SK-N-SH (cell line): ENCODE measurements around the gene LSM10. TPM values are rescaled to one million over a fixed set of nuclear protein-coding genes. Genes with fewer than 3 reads are reported as not detected.

Experiments used
- CTCF ChIA-PET: fragments of 300-600, 350-600 bp; formaldehyde crosslinking; extraction: SDS; loops from one replicate; lab custom pipeline; 2021; lab: Yijun Ruan, JAX
- POLR2A ChIA-PET: fragments of 350-600 bp; sonication (Branson Sonifier 250); formaldehyde crosslinking; extraction: SDS; loops from one replicate; lab custom pipeline; 2020; ENCODE audit warnings: antibody characterized with exemption, inconsistent platforms; lab: Yijun Ruan, JAX
- DNase-seq: peaks from one replicate; pipeline ENCODE4 v3.0.0; 2012
- H2AFZ ChIP-seq: fragments of 200-600 bp; sonication (generic); 2 replicates; pipeline ENCODE4 v1.8.1; 2016; ENCODE audit warnings: antibody characterized with exemption, mild to moderate bottlenecking, low read depth
- H3F3A ChIP-seq: fragments of 200-600 bp; sonication (generic); replicated peaks from 2 replicates; pipeline ENCODE3; 2016; ENCODE audit warnings: antibody characterized with exemption, mild to moderate bottlenecking; ENCODE audit not compliant: insufficient read depth
- H3K27ac ChIP-seq, 2 experiments: fragments of 200-500 bp in 1 of 2; fragments of 200-600 bp in 1 of 2; sonication (Bioruptor generic) in 1 of 2; sonication (generic), shearing (Covaris generic) in 1 of 2; 2 replicates each; pipeline versions ENCODE4 v1.5.1 to v1.6.1; 2014 to 2016; ENCODE audit warnings: low read depth in 2 of 2, inconsistent platforms in 1 of 2, low read length in 1 of 2, mild to moderate bottlenecking in 1 of 2, mixed read lengths in 1 of 2
- H3K27me3 ChIP-seq: fragments of 200-600 bp; sonication (generic), shearing (Covaris generic); 2 replicates; pipeline ENCODE4 v1.6.1; 2016; ENCODE audit warnings: mixed run types; ENCODE audit not compliant: insufficient read depth
- H3K36me3 ChIP-seq, 2 experiments: fragments of 200-500 bp in 1 of 2; fragments of 200-600 bp in 1 of 2; sonication (Bioruptor generic) in 1 of 2; sonication (generic) in 1 of 2; replicated peaks in 1 of 2; 2 replicates each; pipeline versions ENCODE3 to v1.5.1; 2014 to 2016; ENCODE audit warnings: low read length in 1 of 2, mild to moderate bottlenecking in 1 of 2; ENCODE audit not compliant: insufficient read depth in 2 of 2, control insufficient read depth in 1 of 2
- H3K4me1 ChIP-seq, 2 experiments: fragments of 200-500 bp in 1 of 2; fragments of 200-600 bp in 1 of 2; sonication (Bioruptor generic) in 1 of 2; sonication (generic), shearing (Covaris generic) in 1 of 2; 2 replicates each; pipeline versions ENCODE4 v1.5.1 to v1.6.1; 2014 to 2016; ENCODE audit warnings: low read depth in 1 of 2, low read length in 1 of 2, mixed run types in 1 of 2; ENCODE audit not compliant: insufficient read depth in 2 of 2, control insufficient read depth in 1 of 2
- H3K4me2 ChIP-seq: fragments of 200-600 bp; sonication (generic), shearing (Covaris generic); 2 replicates; pipeline ENCODE4 v1.6.1; 2017; ENCODE audit warnings: mixed run types
- H3K4me3 ChIP-seq, 2 experiments: fragments of 200-500 bp in 1 of 2; fragments of 200-600 bp in 1 of 2; sonication (Bioruptor generic) in 1 of 2; sonication (generic), shearing (Covaris generic) in 1 of 2; 2 replicates each; pipeline versions ENCODE4 v1.5.1 to v1.8.1; 2014 to 2016; ENCODE audit warnings: low read depth in 2 of 2, inconsistent platforms in 1 of 2, low read length in 1 of 2, mild to moderate bottlenecking in 1 of 2, mixed read lengths in 1 of 2, moderate library complexity in 1 of 2
- H3K79me2 ChIP-seq: fragments of 200-600 bp; sonication (generic); 2 replicates; pipeline ENCODE4 v1.8.1; 2017; ENCODE audit warnings: mild to moderate bottlenecking; ENCODE audit not compliant: insufficient read depth
- H3K9ac ChIP-seq: fragments of 200-600 bp; sonication (generic); 2 replicates; pipeline ENCODE4 v1.6.1; 2017; ENCODE audit warnings: mixed run types
- H3K9me2 ChIP-seq: fragments of 200-600 bp; sonication (generic); 2 replicates; pipeline ENCODE4 v1.6.1; 2017; ENCODE audit warnings: mixed run types
- H3K9me3 ChIP-seq: fragments of 200-600 bp; sonication (generic); 2 replicates; pipeline ENCODE4 v1.6.1; 2017; ENCODE audit warnings: mixed run types, mild to moderate bottlenecking, moderate library complexity
- H4K20me1 ChIP-seq: fragments of 200-600 bp; sonication (generic); 2 replicates; pipeline ENCODE4 v1.6.1; 2017; ENCODE audit warnings: mild to moderate bottlenecking, mixed run types; ENCODE audit not compliant: insufficient read depth
- ELF1 ChIP-seq: IDR thresholded peaks from 2 replicates; pipeline ENCODE4 v1.4.0; 2012
- EP300 ChIP-seq, 2 experiments: IDR thresholded peaks; 2 replicates each; pipeline versions ENCODE4 v1.4.0 to v1.6.1; 2012; ENCODE audit warnings: borderline replicate concordance in 1 of 2, low read depth in 1 of 2, low read length in 1 of 2
- EZH2phosphoT487 ChIP-seq: fragments of 200-600 bp; sonication (generic); IDR thresholded peaks from 2 replicates; pipeline ENCODE4 v1.6.1; 2017; ENCODE audit warnings: low read depth, mixed run types, mild to moderate bottlenecking, antibody characterized with exemption, moderate library complexity, borderline replicate concordance
- FOXM1 ChIP-seq: IDR thresholded peaks from 2 replicates; pipeline ENCODE4 v1.4.0; 2012; ENCODE audit warnings: low read depth, mild to moderate bottlenecking
- GABPA ChIP-seq: IDR thresholded peaks from 2 replicates; pipeline ENCODE4 v1.4.0; 2012; ENCODE audit warnings: low read depth, mild to moderate bottlenecking
- GATA2 ChIP-seq: sonication (generic); formaldehyde crosslinking; IDR thresholded peaks from 2 replicates; pipeline ENCODE4 v1.5.0; 2020; ENCODE audit warnings: mild to moderate bottlenecking, missing genetic modification reagents
- IRF3 ChIP-seq: fragments of 150-350 bp; IDR thresholded peaks from 2 replicates; pipeline ENCODE4 v1.6.1; 2016; ENCODE audit warnings: mild to moderate bottlenecking, low read depth, low read length
- MAX ChIP-seq: IDR thresholded peaks from 2 replicates; pipeline ENCODE4 v1.4.0; 2012; ENCODE audit warnings: low read depth
- MEF2A ChIP-seq: IDR thresholded peaks from 2 replicates; pipeline ENCODE4 v1.4.0; 2012; ENCODE audit warnings: low read depth, borderline replicate concordance
- NFIC ChIP-seq: IDR thresholded peaks from 2 replicates; pipeline ENCODE4 v1.4.0; 2012; ENCODE audit warnings: borderline replicate concordance
- NRF1 ChIP-seq: IDR thresholded peaks from 2 replicates; pipeline ENCODE4 v1.6.1; 2012; ENCODE audit warnings: low read depth, mild to moderate bottlenecking, low read length
- RAD21 ChIP-seq: IDR thresholded peaks from 2 replicates; pipeline ENCODE4 v1.6.1; 2012; ENCODE audit warnings: mild to moderate bottlenecking, low read length
- RCOR1 ChIP-seq: fragments of 150-350 bp; IDR thresholded peaks from 2 replicates; pipeline ENCODE4 v1.6.1; 2017; ENCODE audit warnings: antibody characterized with exemption, low read length
- RFX5 ChIP-seq: IDR thresholded peaks from 2 replicates; pipeline ENCODE4 v1.6.1; 2012; ENCODE audit warnings: mild to moderate bottlenecking, improper control_type of control experiment, low read length
- RXRA ChIP-seq: IDR thresholded peaks from 2 replicates; pipeline ENCODE4 v1.4.0; 2012; ENCODE audit warnings: low read depth, mild to moderate bottlenecking, borderline replicate concordance
- TCF12 ChIP-seq: IDR thresholded peaks from 2 replicates; pipeline ENCODE4 v1.4.0; 2012
- YY1 ChIP-seq: IDR thresholded peaks from 2 replicates; pipeline ENCODE4 v1.4.0; 2012; ENCODE audit warnings: low read depth, mild to moderate bottlenecking
- ZBTB33 ChIP-seq: IDR thresholded peaks from 2 replicates; pipeline ENCODE4 v1.4.0; 2012; ENCODE audit warnings: low read depth, borderline replicate concordance
- WGBS: methylation state at CpG from one replicate; pipeline ENCODE4 v1.1.6; 2017; ENCODE audit warnings: low lambda C conversion rate; 5-methylcytosine and 5-hydroxymethylcytosine counted together
- polyA plus RNA-seq, 3 experiments: library from polyadenylated mRNA; depleted of rRNA; stranded (reverse); fragments of >200 nt; gene quantifications; 2 replicates each; pipeline ENCODE4 v1.2.3, GENCODE V29; 2012
- TF ChIP-seq, protein P1 (sequence below): fragments of 150-350 bp; IDR thresholded peaks from 2 replicates; pipeline ENCODE4 v1.6.1; 2017; ENCODE audit warnings: antibody characterized with exemption, low read length, low read depth, borderline replicate concordance
- TF ChIP-seq, protein P2 (sequence below): IDR thresholded peaks from 2 replicates; pipeline ENCODE4 v1.4.0; 2012; ENCODE audit warnings: low read depth, borderline replicate concordance

Gene LSM10
- polyA plus RNA-seq, 1 of the 3 experiments (the other 2 are of a cell fraction) = 96.8 TPM

DNA sequence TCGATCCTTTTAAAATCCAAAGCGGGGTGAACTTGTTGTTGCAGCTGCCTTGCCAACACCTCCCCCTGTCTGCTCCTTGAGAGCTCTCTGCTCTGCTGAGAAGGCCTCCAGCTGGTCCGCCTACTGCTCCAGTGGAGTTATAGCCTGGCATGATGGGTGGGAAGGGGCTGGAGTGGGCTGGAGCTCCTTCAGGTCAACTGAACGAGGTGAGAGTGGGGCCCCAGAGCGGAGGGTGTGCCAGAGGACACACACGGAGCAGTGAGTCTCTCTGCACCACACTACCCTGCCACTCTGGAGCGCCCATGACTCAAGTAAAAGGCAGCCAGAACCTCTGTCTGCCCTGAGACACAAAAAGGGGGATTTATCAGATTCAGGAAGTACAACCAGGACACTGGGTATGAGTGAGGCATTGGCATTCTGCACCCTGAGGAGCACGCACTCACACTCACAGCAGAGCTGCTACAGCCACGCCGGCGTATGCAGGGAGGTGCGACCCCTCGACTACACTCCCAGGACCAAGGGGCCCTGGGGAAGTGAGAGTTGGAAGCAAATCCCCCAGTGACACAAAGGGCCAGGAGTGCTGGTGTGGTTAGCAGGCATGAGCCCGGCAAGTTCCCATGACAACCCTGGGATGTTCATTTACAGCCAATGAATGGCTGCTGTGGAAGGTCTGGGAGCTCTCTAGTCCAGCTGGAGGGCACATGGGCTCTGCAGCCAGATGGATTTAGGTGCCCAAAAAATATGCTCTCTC is 46.3 kb downstream of the LSM10 start (continued):
- TF ChIP-seq IRF3 = no peak
- peak in 1 of 2 experiments; percentile 72; a peak in 1 of 4 replicates for TF ChIP-seq EP300 (IDR thresholded peaks at IDR 0.05; ENCODE audit: borderline replicate concordance in 1 of 2, low read depth in 1 of 2, low read length in 1 of 2)
- TF ChIP-seq RFX5 = no peak
- TF ChIP-seq ZBTB33 = peak; percentile 47; the same call in 1 of the 2 replicates
- TF ChIP-seq MAX = peak; percentile 92

GRCh38 chr1:36350659-36351226 is 47.0 kb downstream of the LSM10 start:
- H2AFZ ChIP-seq = no peak overlapping the region
- 14% methylated on average over 3 of the region's 13 CpGs for WGBS
- peaks cover 32 to 50% of the 10 kb centered on the region in 2 experiments for H3K4me1 ChIP-seq
- POLR2A ChIA-PET = interaction anchor here (2.0 kb wide), 2 partner anchors 10 to 15 kb away, joined by 4 to 10 read pairs; no protein-coding TSS in a partner anchor
- no peaks in the 10 kb centered on the region for H3K27me3 ChIP-seq
- DNase-seq = no peak
- H3K36me3 ChIP-seq = peaks cover 34 to 51% of the 10 kb centered on the region in 2 experiments
- peak overlapping the region; percentile 80 for H3K4me2 ChIP-seq
- no peaks in the 10 kb centered on the region for H4K20me1 ChIP-seq
- CTCF ChIA-PET = interaction anchor here (0.7 to 7.4 kb wide), 7 partner anchors 8 to 786 kb away, joined by 3 to 86 read pairs (median 3); no protein-coding TSS in a partner anchor
- peak overlapping the region; percentile 96 to 100 for H3K27ac ChIP-seq
- H3K9me2 ChIP-seq = no peaks in the 10 kb centered on the region
- H3K9me3 ChIP-seq = no peaks in the 10 kb centered on the region
- H3F3A ChIP-seq = peaks cover 41% of the 10 kb centered on the region
- peak overlapping the region; percentile 86 for H3K9ac ChIP-seq
- H3K79me2 ChIP-seq = peaks cover 22% of the 10 kb centered on the region
- peak overlapping the region in 1 of 2 experiments; percentile 33; a peak in 1 of 4 replicates for H3K4me3 ChIP-seq
- TF ChIP-seq MEF2A (no peak), YY1 (no peak), GATA2 (CRISPR knock-in tag) (no peak), NRF1 (no peak), RAD21 (no peak), ELF1 (peak; percentile 40; the same call in 1 of the 2 replicates), FOXM1 (no peak), RCOR1 (no peak), GABPA (peak; percentile 29), MAX (no peak; the same call in none of the 2 replicates), EP300 (IDR thresholded peaks at IDR 0.05; ENCODE audit: borderline replicate concordance in 1 of 2, low read depth in 1 of 2, low read length in 1 of 2) (peak in 1 of 2 experiments; percentile 90; a peak in 1 of 4 replicates), NFIC (peak; percentile 91), ZBTB33 (peak; percentile 70; the same call in 1 of the 2 replicates), EZH2phosphoT487 (no peak), TCF12 (peak; percentile 76; the same call in 1 of the 2 replicates), RXRA (peak; percentile 83; the same call in 1 of the 2 replicates)
- TF ChIP-seq, protein P1, sequence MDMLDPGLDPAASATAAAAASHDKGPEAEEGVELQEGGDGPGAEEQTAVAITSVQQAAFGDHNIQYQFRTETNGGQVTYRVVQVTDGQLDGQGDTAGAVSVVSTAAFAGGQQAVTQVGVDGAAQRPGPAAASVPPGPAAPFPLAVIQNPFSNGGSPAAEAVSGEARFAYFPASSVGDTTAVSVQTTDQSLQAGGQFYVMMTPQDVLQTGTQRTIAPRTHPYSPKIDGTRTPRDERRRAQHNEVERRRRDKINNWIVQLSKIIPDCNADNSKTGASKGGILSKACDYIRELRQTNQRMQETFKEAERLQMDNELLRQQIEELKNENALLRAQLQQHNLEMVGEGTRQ = no peak
- TF ChIP-seq, protein P2, sequence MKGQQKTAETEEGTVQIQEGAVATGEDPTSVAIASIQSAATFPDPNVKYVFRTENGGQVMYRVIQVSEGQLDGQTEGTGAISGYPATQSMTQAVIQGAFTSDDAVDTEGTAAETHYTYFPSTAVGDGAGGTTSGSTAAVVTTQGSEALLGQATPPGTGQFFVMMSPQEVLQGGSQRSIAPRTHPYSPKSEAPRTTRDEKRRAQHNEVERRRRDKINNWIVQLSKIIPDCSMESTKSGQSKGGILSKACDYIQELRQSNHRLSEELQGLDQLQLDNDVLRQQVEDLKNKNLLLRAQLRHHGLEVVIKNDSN = no peak
